ENCODE results near the gene LARP6. TPM values are rescaled to one million over a fixed set of nuclear protein-coding genes. Genes with fewer than 3 reads are reported as not detected.

Gene LARP6
- total RNA-seq, 2 experiments from 2014 or later = not detected

DNA sequence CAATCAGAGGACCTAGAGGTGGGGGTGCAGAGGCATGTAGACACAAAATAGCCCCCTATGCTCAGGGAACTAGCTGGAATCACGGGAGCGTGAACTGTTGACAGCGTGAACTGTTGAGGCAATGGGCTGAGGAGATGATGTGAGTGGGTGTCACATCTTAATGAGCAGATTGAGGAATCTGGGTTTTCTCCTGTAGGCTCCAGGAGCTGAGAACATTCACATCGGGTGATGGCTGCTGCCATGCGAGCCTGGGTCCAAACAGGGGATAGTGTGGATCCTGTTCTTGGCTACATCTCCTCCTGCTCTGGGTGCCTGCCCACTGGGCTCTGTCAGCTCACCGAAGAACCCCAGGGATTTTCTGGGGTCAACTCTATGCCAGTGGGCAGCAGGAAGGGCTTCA lies 2.1 kb downstream of the LARP6 start:
- ChIA-PET POLR2A (no interaction called here), CTCF (ENCODE audit: unreplicated experiment) (no interaction called here)
- no peaks in the 10 kb centered on the region for H4K20me1 ChIP-seq (ENCODE audit: insufficient read depth, low read length)
- no TSS peak for BruUV-seq (replicated peaks)
- no peak for TF ChIP-seq EZH2phosphoT487 (IDR thresholded peaks at IDR 0.05; ENCODE audit: borderline replicate concordance, low read depth, low read length)
- TF ChIP-seq, protein P1, sequence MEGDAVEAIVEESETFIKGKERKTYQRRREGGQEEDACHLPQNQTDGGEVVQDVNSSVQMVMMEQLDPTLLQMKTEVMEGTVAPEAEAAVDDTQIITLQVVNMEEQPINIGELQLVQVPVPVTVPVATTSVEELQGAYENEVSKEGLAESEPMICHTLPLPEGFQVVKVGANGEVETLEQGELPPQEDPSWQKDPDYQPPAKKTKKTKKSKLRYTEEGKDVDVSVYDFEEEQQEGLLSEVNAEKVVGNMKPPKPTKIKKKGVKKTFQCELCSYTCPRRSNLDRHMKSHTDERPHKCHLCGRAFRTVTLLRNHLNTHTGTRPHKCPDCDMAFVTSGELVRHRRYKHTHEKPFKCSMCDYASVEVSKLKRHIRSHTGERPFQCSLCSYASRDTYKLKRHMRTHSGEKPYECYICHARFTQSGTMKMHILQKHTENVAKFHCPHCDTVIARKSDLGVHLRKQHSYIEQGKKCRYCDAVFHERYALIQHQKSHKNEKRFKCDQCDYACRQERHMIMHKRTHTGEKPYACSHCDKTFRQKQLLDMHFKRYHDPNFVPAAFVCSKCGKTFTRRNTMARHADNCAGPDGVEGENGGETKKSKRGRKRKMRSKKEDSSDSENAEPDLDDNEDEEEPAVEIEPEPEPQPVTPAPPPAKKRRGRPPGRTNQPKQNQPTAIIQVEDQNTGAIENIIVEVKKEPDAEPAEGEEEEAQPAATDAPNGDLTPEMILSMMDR (conservative IDR thresholded peaks at IDR 0.05; ENCODE audit: low read length) = no peak
- H3K27ac ChIP-seq (ENCODE audit: low read depth, low read length, poor library complexity, severe bottlenecking) = no peak overlapping the region
- H3K36me3 ChIP-seq (ENCODE audit: insufficient read depth, low read length) = no peaks in the 10 kb centered on the region
- intact Hi-C loops (cut with micrococcal nuclease; ENCODE audit: unreplicated experiment) = no loop called here
- H3K9me3 ChIP-seq (ENCODE audit: low read length) = no peaks in the 10 kb centered on the region
- H2AFZ ChIP-seq (ENCODE audit: low read length) = no peak overlapping the region
- H3K4me2 ChIP-seq (ENCODE audit: low read length) = no peak overlapping the region
- H3K4me3 ChIP-seq (ENCODE audit: low read depth, low read length, poor library complexity, severe bottlenecking) = no peak overlapping the region
- no peak for DNase-seq (ENCODE audit: low spot score)
- no peaks in the 10 kb centered on the region for H3K4me1 ChIP-seq (ENCODE audit: insufficient read depth, low read length, poor library complexity, severe bottlenecking)
- H3K79me2 ChIP-seq (ENCODE audit: insufficient read depth, low read depth, low read length) = no peaks in the 10 kb centered on the region
- no peaks in the 10 kb centered on the region for H3K9me2 ChIP-seq (ENCODE audit: insufficient read depth, low read length)

DNA sequence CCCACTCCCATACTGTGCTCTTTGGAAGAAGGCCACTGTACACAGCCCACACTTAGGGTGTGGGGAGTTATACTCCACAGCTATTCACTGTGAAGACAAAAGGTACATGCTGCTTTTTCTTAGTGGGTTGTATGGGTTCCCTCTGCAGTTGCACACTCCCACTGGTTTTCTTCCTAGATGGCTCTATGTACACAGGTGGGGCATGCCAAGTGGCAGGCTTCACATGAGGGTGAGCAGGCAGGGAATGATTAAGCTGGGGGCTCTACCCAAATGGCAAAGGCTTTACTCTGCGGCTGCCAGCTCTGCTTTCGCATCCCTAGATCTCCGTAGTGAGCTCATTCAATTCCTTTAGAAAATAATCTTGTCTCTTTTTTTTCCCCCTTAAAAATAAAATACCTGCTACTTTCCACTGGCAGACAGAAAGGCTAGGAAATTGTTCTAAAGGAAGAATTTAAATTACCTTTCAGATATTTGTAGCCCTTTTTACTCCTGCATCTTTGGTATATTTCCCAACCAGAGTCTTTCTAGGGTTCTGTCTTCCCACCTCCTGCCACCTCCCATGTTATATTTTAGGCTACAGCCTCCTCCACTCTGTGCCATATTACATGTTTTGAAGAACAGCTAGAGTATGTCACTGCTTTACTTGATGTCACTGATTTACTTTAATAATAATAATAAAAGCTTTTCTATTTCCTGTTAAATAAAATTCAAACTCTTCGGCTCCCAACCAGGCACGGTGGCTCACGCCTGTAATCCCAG lies 8.2 kb downstream of the LARP6 start:
- no TSS peak for BruUV-seq (replicated peaks)

More for the DNA sequence above, 8.2 kb downstream of the LARP6 start:
- Histone ChIP-seq H2AFZ (ENCODE audit: low read length) (no peak overlapping the region), H3K9me3 (ENCODE audit: low read length) (no peaks in the 10 kb centered on the region), H3K79me2 (ENCODE audit: insufficient read depth, low read depth, low read length) (no peaks in the 10 kb centered on the region), H4K20me1 (ENCODE audit: insufficient read depth, low read length) (no peaks in the 10 kb centered on the region), H3K4me3 (ENCODE audit: low read depth, low read length, poor library complexity, severe bottlenecking) (no peak overlapping the region), H3K36me3 (ENCODE audit: insufficient read depth, low read length) (no peaks in the 10 kb centered on the region), H3K9me2 (ENCODE audit: insufficient read depth, low read length) (no peaks in the 10 kb centered on the region), H3K27ac (ENCODE audit: low read depth, low read length, poor library complexity, severe bottlenecking) (no peak overlapping the region), H3K4me1 (ENCODE audit: insufficient read depth, low read length, poor library complexity, severe bottlenecking) (no peaks in the 10 kb centered on the region), H3K4me2 (ENCODE audit: low read length) (no peak overlapping the region)
- intact Hi-C loops (cut with micrococcal nuclease; ENCODE audit: unreplicated experiment) = no loop called here
- CTCF ChIA-PET (ENCODE audit: unreplicated experiment) = no interaction called here
- POLR2A ChIA-PET = interaction anchor here (0.6 kb wide), 1 partner anchor 93 kb away, joined by 4 read pairs; no protein-coding TSS in a partner anchor
- TF ChIP-seq, protein P1 (conservative IDR thresholded peaks at IDR 0.05; ENCODE audit: low read length) = no peak
- TF ChIP-seq EZH2phosphoT487 (IDR thresholded peaks at IDR 0.05; ENCODE audit: borderline replicate concordance, low read depth, low read length) = no peak
- DNase-seq (ENCODE audit: low spot score) = no peak
